ENCODE data around the gene COX4I1. TPM values are rescaled to one million over a fixed set of nuclear protein-coding genes. Genes with fewer than 3 reads are reported as not detected.

The COX4I1 gene
- polyA plus RNA-seq, 3 donors, result 985 to 1,312 (median 1,132) TPM

DNA sequence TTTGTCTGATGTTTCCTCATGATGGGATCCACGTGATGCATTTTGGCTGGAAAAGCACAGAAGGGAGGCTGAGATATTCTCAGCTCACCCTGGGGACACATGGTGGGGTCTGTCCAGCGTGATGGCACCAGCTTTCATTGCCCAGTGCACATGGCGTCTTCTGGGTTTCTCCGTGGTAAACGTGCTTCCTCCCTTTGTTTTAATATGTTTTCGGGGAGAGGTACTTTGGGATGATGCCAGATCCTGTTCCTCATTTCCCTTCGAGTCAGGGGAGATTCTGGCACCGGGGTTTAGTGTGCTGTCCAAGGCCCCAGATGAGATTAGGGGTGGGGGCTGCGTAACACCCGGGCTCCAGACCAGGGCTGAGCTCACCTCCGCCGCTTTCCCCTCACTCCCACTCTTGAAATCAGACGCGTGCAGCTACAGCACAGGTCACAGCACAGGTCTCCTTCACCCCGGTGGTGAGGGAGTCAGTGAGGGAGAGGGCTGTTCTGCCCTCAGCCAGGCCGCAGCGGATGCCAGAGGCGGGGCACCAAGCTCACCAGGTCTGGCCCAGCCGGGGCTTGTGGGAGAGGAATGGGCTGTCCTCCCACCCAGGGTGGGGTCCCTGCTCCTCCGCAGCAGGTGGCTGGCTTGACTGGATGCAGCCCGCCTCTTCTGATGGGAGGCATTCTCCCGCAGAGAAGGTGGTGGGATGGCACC, 33.9 kb downstream of the COX4I1 start:
- Histone ChIP-seq H3K9me3 (replicated peaks in 1 of 2; ENCODE audit: control insufficient read depth in 1 of 2, insufficient read depth in 1 of 2, low read length in 2 of 2) (peaks cover 0 to 3% of the 10 kb centered on the region in 2 donors), H3K36me3 (replicated peaks in 1 of 2; ENCODE audit: control insufficient read depth in 1 of 2, insufficient read depth in 2 of 2, low read length in 2 of 2) (no peaks in the 10 kb centered on the region), H3K4me1 (ENCODE audit: control insufficient read depth in 1 of 2, insufficient read depth in 2 of 2, low read length in 2 of 2) (peaks cover 59% of the 10 kb centered on the region in 2 donors), H2AFZ (ENCODE audit: insufficient read depth, low read depth, low read length, poor library complexity, severe bottlenecking) (peak overlapping the region; percentile 32), H3K4me3 (replicated peaks in 1 of 3; ENCODE audit: low read depth in 2 of 3, low read length in 3 of 3) (no peak overlapping the region), H3K9ac (ENCODE audit: insufficient read depth, low read length, poor library complexity, severe bottlenecking) (no peak overlapping the region), H3K27ac (ENCODE audit: low read depth in 1 of 2, low read length in 2 of 2) (no peak overlapping the region), H4K20me1 (ENCODE audit: insufficient read depth, low read length) (no peaks in the 10 kb centered on the region), H3K4me2 (replicated peaks; ENCODE audit: extremely low read depth, low read length, poor library complexity, severe bottlenecking) (no peak overlapping the region), H3K79me2 (ENCODE audit: insufficient read depth, low read length) (no peaks in the 10 kb centered on the region), H3K27me3 (ENCODE audit: control insufficient read depth in 2 of 2, insufficient read depth in 2 of 2, low read length in 2 of 2) (no peaks in the 10 kb centered on the region)
- Mint-ChIP-seq H3K27ac (peak overlapping the region in 5 of 7 donors; percentile 5 to 81 (median 42)), H3K4me1 (peaks cover 73% of the 10 kb centered on the region), H3K36me3 (peaks cover 0 to 9% of the 10 kb centered on the region in 2 donors), H3K9me3 (peaks cover 0 to 9% (median 6%) of the 10 kb centered on the region in 7 donors), H3K4me3 (peak overlapping the region in 1 of 2 donors; percentile 61), H3K27me3 (ENCODE audit: low read depth in 3 of 3) (peaks cover 2 to 14% (median 10%) of the 10 kb centered on the region in 3 donors)
- TF ChIP-seq, protein P1, sequence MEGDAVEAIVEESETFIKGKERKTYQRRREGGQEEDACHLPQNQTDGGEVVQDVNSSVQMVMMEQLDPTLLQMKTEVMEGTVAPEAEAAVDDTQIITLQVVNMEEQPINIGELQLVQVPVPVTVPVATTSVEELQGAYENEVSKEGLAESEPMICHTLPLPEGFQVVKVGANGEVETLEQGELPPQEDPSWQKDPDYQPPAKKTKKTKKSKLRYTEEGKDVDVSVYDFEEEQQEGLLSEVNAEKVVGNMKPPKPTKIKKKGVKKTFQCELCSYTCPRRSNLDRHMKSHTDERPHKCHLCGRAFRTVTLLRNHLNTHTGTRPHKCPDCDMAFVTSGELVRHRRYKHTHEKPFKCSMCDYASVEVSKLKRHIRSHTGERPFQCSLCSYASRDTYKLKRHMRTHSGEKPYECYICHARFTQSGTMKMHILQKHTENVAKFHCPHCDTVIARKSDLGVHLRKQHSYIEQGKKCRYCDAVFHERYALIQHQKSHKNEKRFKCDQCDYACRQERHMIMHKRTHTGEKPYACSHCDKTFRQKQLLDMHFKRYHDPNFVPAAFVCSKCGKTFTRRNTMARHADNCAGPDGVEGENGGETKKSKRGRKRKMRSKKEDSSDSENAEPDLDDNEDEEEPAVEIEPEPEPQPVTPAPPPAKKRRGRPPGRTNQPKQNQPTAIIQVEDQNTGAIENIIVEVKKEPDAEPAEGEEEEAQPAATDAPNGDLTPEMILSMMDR (IDR thresholded peaks at IDR 0.05), result no peak
- intact Hi-C loops (cut with micrococcal nuclease), result no loop called here
- WGBS (ENCODE audit: insufficient coverage), result 58% methylated on average over 12 of the region's 22 CpGs
- DNase-seq, result peak; percentile 27 to 65 (median 38)

DNA sequence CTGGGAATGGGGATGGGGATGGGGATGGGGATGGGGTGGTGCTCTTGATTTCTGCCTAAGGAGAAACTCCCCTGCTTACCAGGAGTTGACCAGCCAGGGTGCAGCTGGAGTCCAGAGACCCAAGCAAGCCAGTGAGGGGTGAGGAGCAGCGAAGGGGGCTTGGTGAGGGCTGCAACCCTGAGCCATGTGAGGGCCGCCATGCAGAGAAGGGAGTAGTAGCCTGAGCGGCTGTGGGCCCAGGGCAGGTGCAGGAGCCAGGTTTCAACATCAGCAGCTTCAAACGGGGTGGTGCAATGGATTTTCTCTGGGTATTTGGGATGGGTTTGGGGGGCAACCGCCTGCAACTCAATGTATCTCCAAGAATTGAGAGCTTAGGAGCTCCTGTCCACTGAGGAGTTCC, 35.2 kb downstream of the COX4I1 start:
- TF ChIP-seq, protein P1 (IDR thresholded peaks at IDR 0.05), result no peak
- Mint-ChIP-seq H3K27ac (peak overlapping the region in 2 of 7 donors; percentile 8 to 46), H3K36me3 (peaks cover 4 to 13% of the 10 kb centered on the region in 2 donors), H3K9me3 (peaks cover 0 to 8% (median 6%) of the 10 kb centered on the region in 7 donors), H3K4me3 (no peak overlapping the region), H3K27me3 (ENCODE audit: low read depth in 3 of 3) (peaks cover 2 to 12% (median 12%) of the 10 kb centered on the region in 3 donors), H3K4me1 (peaks cover 74% of the 10 kb centered on the region)
- Histone ChIP-seq H3K9ac (ENCODE audit: insufficient read depth, low read length, poor library complexity, severe bottlenecking) (no peak overlapping the region), H3K9me3 (replicated peaks in 1 of 2; ENCODE audit: control insufficient read depth in 1 of 2, insufficient read depth in 1 of 2, low read length in 2 of 2) (peaks cover 0 to 3% of the 10 kb centered on the region in 2 donors), H4K20me1 (ENCODE audit: insufficient read depth, low read length) (no peaks in the 10 kb centered on the region), H2AFZ (ENCODE audit: insufficient read depth, low read depth, low read length, poor library complexity, severe bottlenecking) (no peak overlapping the region), H3K79me2 (ENCODE audit: insufficient read depth, low read length) (no peaks in the 10 kb centered on the region), H3K4me1 (ENCODE audit: control insufficient read depth in 1 of 2, insufficient read depth in 2 of 2, low read length in 2 of 2) (peaks cover 61 to 62% of the 10 kb centered on the region in 2 donors), H3K36me3 (replicated peaks in 1 of 2; ENCODE audit: control insufficient read depth in 1 of 2, insufficient read depth in 2 of 2, low read length in 2 of 2) (no peaks in the 10 kb centered on the region), H3K4me3 (replicated peaks in 1 of 3; ENCODE audit: low read depth in 2 of 3, low read length in 3 of 3) (no peak overlapping the region), H3K4me2 (replicated peaks; ENCODE audit: extremely low read depth, low read length, poor library complexity, severe bottlenecking) (no peak overlapping the region), H3K27me3 (ENCODE audit: control insufficient read depth in 2 of 2, insufficient read depth in 2 of 2, low read length in 2 of 2) (no peaks in the 10 kb centered on the region), H3K27ac (ENCODE audit: low read depth in 1 of 2, low read length in 2 of 2) (no peak overlapping the region)
- WGBS (ENCODE audit: insufficient coverage), result 93% methylated on average over 5 of the region's 5 CpGs
- intact Hi-C loops (cut with micrococcal nuclease), result no loop called here
- no peak for DNase-seq

All from CD14-positive monocyte (primary cell).